EH (cell line): ENCODE measurements around the gene AMPD2.

Experiments used
- DNase-seq: peaks from one replicate; pipeline ENCODE4 v3.0.0-alpha.2; 2015; ENCODE audit warnings: low read depth

The AMPD2 gene

DNA sequence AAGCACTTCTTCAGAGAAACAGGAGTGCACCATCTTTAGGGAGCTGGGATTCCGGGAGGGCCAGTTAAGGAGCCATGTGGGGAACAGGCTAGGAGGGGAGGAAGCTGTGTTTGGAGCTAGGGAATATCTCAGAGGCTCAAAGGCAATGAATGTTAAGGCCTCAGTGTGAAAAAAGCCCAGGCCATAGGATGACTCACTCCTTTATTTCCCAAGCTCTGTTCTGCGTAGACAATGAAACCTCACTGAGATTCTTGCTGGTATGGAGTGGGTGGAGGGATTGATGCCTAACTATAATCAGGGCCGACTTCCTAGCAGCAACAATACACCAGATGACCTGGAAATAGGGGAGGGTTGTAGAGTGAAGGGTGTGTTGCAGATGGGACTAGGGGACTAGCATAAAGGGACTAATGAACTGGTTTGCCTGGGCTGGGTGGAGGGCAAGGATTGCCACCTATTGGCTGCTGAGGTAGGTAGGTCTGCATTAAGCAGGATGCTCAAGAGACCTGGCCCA, 2.3 kb upstream of the AMPD2 start:
- peak; percentile 93 for DNase-seq

DNA sequence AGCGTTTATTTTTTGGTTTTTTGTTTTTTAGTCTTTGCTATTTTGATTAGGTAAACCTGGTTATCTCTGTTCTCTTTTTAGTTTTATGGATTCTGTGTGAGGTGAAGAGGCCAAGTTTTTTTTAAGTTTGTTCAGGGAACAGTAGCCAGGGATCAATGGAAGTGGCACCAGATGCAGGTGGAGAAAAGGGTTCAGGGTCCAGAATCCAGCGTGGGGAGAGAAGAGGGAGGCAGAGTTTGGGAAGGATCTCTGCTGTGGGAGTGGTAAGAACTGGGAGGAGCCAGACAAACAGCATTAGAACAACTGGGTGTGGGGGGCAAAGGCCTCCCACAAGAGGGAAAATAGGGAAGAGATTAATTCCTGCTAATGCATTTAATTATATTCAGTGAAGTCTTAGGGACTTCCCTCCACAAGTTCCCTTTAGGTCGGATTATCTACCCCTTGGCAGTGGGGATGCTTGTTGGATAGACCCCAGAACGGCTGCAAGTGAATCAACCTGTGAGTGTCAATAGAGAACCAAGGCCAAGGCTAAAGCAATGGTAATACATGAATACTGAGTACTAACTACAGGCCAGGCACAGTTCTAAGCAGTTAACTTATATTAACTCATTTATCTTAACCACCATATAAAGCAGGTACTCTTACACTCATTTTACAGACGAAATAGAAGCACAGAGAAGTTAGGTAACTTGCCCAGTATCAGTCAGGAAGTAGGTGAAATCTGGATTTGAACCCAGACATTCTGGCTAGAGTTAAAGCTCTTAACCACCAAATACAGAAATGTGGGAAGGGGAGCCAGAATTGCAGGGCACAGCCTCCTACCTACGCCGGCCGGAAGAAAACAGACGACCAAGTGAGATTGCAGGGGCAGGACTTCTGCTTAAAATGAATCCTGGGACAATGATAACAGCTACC, 719 bp upstream of the AMPD2 start:
- no peak for DNase-seq

DNA sequence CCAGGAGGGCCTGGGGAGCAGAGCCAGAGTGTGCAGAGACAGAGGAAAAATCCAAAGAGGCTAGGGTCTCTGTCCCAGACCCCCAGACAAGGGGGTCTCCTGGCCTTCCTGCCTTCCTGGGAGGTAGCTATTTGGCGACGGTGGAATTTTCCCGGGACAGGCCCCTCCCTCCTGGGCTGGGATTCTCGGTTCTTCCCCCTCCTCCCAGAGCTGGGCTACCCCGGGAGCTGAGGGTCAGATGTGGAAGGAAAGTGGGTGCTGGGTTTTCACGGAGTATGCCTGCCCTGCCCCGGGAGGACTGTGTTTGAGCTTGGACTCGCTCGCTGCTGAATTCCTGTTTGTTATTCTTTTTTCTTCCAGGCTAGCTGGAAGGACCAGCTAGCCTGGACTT, 759 bp downstream of the AMPD2 start:
- peak; percentile 82 for DNase-seq

DNA sequence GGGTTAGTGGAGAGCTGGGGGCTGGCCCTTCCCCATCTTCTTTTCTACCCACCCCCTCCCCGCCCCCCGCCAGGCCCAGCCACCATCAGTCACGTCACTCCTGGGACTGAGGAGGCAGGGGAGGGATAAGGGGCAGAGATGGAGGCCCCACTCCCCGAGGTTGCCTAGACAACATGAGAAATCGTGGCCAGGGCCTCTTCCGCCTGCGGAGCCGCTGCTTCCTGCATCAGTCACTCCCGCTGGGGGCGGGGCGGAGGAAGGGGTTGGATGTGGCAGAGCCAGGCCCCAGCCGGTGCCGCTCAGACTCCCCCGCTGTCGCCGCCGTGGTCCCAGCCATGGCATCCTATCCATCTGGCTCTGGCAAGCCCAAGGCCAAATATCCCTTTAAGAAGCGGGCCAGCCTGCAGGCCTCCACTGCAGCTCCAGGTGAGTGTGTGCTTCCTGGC, 1.2 kb downstream of the AMPD2 start:
- DNase-seq = peak; percentile 97

DNA sequence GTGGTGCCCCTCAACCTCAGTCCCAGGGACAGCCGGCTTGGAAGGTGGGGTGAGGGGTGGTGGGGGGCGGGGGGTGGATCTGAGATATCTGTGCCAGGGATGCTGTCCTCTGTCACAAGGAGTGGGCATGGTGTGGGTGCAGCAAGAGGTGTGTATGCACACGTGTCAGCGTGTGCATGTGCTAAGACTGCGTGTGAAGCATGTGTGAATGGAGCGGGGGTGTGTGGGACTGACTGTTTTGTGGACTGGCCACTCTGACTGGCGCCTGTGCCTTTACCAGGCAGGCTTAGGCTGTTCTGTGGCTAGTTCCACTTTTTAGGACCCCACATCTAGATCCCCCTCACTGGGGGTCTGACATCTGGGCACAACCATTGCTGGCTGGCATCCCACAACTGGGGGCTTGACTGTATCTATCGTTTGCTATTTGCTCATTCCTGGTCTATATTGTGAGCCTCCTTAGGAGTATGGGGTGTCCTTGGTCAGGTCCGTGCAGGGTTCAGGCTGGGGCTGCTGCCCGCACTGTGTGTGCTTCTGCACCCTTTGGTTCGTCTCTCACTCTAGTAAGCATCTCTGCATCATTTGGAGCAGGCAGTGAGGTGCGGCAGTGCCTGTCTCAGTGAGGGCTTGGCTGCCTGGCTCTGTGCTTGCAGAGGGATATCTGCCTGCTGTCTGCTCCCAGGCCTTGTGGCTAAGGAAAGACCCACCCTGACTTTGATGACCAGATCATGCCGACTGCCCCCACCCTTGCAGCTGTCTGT, 1.9 kb downstream of the AMPD2 start:
- DNase-seq = peak; percentile 25

DNA sequence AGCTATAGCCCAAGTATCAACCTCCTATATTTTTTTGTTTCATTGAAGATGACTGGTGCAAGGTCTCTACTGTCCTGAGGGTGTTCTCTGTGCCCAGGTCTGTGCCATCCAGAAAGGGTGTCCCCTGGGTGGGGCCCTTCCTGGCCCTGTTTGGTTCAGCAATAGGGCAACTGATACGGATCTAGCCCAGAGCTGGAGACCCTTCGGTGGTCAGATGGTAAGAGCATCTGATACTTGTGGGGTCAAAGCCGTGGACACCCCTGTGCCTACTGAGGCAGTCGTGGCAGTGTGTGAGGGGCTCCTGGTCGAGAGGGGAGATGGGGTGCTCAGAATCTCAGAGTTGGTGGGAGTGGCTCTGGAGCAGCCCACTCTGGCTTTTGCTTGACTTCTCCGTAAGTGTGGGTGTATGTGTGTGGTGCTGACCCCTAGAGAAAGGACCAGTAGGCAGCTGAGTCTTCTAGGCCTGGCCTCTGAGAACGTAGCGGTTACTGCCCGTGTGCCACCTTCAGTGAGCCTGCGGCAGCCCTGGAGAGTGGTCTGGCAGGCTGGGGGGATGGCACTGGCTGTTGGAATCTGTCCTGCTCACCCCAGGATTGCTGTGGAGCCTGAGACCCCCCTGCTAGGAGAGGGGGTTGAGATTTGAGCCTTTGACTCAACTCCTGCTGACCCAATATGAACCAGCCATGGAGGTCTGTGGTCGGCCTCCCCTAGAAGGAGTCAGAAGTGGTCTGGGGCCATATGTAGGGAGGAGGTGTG, 2.7 kb downstream of the AMPD2 start:
- DNase-seq = no peak

DNA sequence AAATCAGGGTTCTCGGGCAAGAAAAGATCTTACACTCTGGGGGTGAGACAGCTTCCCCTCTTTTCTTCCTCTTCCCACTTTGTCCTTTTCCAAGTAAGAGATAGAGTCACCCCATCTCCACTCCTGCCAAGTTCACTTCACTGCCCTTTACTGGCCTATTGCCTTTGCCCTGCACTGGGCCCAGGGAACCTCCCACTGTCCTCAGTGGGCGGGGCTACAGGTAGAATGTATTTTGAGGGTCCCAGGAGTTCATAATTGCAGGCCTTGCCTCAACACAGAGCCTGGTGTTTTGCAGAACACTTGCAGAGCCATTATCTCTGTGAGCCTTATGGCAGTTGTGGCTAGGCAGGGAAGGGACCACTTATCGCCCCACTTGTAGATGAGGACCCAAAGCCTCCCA, 3.3 kb downstream of the AMPD2 start:
- DNase-seq = no peak

DNA sequence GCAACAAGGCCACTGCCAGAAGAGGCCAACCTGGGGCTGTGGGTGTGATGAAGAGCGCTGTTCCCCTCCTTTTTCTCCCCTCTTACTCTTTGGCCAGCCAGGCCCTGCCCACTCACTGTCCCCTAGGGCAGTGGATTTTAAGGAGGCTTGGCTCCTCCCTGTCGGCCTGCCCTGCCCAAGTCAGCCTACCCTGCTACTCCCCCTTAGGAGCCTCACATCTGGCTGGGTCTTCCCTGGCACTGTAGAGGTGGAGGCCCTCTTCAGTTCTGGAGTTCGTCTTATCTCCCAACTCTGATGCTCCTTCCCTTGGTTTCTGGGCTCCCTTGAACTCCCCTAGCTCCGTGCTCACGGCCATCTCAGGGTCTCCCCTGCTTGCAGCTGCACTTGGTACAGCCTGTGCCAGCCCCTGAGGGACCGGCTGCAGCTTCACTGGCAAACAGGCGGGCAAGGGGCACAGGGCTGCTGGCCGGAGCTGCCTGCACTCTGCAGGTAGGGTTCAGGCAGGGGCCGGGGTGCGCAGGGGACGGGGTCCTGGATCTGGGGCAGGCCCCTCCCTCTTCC, 4.0 kb downstream of the AMPD2 start:
- no peak for DNase-seq

DNA sequence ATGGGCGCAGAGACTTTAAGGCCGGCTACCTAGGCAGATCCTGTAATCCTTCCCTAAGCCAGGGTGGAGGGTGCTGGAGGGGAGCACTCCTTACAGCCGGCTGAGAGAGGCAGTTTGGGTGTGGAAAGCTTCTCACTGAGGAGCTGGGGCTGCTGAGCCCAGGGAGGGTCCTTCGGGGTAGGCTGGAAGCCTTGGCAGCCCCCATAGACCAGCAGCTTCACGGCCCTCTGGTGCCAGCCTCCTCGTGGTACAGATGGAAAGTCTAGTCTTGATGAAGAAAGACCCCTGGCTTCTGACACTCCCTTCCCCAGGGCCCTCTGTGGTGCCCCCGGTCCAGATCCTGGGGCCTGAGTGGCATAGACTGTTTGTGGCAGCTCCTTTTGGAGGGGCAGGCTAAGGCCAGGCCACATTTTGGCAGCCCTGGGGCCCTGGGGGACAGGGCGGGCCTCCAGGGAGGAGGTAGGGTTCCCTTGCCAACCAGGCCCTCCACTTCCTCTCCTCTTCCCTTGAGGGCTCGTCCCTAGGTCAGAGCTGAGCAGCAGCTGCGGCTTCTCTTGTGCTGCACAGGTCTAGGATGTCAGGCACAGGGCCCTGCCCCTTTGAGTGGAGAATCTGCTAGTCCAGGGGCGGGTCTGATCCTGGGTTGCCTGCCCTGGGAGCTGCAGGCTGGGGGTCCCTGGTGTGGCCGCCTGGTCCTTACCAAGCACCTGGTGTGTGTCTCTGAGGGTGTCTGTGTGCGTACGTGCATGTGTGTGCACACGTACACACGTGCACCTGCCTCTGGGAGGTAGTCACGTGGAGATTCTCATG, 4.8 kb downstream of the AMPD2 start:
- DNase-seq = no peak

DNA sequence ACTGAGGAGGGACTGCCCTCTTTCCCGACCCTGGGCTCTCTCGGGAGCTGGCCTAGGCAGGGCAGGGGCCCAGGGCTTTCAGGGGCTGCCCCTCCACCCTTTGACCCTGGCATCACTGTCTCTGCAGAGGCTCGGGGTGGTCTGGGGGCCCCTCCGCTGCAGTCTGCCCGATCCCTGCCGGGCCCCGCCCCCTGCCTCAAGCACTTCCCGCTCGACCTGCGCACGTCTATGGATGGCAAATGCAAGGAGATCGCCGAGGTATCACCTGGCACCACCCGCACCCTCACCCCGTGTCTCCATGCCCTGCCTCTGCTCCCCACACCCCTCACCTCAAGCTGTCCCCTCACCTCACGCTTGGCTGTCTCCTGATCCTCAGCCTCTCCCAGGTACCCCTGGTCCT, 5.5 kb downstream of the AMPD2 start:
- no peak for DNase-seq

DNA sequence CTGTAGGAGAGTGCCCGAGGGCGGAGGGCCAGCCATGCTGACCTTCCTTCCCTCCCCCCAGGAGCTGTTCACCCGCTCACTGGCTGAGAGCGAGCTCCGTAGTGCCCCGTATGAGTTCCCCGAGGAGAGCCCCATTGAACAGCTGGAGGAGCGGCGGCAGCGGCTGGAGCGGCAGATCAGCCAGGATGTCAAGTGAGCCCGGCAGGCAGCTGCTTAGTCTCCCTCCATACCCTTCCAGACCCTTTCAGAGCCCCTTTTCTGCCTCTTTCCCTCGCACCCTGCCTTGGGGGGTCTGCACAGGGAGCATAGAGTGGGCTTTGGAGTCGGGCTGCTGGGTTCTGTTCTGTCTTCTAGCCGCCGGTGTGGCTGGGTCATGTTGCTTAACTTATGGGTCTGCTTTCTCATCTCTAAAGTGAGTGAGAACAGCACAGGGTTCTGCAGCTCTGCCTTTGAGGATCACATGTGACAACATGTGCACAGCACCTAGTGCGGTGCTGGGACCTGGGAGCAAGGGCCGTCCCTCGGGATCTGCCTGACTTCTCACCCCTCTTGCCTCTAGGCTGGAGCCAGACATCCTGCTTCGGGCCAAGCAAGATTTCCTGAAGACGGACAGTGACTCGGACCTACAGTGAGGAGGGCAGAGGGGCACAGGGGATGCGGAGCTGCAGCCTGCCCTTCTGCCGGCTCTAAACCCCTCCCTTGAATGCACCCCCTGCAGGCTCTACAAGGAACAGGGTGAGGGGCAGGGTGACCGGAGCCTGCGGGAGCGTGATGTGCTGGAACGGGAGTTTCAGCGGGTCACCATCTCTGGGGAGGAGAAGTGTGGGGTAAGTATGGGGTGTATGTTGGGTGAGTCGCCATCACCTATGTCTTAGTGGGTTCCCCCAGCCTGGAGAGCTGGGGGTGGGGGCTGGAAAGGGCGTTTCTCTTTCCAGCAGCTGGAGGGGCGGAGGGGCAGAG, 6.2 kb downstream of the AMPD2 start:
- no peak for DNase-seq

DNA sequence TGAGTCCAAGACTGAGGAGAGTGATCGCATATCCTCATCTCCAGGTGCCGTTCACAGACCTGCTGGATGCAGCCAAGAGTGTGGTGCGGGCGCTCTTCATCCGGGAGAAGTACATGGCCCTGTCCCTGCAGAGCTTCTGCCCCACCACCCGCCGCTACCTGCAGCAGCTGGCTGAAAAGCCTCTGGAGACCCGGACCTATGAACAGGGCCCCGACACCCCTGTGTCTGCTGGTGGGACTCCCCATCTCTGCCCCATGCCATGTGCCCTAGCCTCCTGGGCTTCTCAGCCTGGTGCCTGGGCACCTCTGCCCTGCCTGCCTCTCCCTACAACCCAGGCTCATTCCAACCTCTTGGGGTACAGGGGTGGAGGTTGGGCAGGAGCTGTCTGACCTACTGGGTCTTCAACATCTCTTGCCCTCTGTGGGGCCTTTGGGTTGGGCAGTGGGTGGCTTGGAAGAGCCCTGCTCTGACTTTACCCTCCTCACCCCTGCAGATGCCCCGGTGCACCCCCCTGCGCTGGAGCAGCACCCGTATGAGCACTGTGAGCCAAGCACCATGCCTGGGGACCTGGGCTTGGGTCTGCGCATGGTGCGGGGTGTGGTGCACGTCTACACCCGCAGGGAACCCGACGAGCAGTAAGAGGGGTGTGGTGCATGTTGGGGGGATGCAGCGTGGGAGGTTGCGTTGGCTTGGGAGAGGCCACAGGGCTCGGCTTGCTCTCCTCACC, 7.2 kb downstream of the AMPD2 start:
- no peak for DNase-seq

DNA sequence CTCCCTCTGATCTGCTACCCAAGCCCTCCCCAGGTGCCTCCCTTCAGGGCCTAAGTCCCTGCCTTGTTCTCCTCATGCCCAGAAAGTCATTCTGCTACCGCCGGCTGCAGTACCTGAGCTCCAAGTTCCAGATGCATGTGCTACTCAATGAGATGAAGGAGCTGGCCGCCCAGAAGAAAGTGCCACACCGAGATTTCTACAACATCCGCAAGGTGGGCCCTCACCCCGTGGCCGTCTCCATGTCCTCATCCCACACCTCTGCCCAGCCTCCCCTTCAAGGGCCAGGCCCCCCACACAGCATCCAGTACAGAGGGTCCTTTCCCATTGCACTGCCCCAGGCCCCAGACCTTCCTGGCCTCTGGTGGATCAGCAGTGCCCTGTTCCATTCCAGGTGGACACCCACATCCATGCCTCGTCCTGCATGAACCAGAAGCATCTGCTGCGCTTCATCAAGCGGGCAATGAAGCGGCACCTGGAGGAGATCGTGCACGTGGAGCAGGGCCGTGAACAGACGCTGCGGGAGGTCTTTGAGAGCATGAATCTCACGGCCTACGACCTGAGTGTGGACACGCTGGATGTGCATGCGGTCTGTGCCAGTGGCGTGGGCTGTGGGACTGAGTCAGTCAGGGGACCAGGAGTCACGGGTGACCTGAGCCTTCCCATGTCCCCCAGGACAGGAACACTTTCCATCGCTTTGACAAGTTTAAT, 8.2 kb downstream of the AMPD2 start:
- DNase-seq = no peak

DNA sequence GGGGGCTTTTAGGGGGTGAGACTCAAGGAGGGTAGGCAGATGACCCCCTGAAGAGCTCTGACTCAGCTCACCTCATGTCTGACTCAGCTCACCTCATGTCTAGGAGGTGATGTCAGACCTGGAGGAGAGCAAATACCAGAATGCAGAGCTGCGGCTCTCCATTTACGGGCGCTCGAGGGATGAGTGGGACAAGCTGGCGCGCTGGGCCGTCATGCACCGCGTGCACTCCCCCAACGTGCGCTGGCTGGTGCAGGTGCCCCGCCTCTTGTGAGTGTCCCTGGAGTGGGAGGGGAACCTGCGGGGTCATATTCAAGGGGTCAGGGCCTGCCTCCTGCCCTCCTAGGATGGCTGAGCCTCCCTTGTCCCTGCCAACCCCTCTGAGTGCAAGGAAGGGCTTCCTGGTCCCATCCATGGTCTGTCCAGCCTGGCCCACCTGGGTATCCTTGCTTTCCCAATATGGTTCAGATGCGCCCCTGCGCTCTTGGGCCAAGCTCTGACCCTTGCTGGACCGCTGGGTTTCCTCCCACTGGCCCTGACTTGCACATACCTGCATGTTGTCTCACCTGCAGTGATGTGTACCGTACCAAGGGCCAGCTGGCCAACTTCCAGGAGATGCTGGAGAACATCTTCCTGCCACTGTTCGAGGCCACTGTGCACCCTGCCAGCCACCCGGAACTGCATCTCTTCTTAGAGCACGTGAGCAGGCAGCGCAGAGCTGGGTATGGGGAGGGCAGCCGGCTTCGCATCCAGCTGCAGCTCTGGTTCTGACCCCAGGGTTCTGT, 9.1 kb downstream of the AMPD2 start:
- no peak for DNase-seq

DNA sequence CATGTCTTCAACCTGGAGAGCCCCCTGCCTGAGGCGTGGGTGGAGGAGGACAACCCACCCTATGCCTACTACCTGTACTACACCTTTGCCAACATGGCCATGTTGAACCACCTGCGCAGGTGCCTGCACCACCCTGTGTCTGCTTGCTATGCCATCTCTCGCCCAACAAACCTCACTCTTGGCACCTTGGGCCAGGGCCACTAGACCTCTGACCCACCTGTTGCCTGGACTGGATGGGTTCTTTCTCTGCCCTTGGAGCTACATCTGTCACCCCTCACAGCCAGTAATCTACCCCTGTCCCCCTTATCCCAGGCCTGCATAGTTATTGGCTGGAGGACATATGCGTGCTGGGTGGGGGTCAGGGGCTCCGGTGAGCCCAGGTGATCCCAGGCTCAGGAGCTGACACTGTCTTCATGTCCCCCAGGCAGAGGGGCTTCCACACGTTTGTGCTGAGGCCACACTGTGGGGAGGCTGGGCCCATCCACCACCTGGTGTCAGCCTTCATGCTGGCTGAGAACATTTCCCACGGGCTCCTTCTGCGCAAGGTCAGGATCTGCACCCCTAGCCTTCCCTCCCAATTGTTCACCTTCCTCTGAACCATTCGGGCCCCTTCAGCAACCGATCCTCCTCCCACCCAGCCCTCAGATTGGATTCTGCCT, 9.9 kb downstream of the AMPD2 start:
- DNase-seq = no peak

DNA sequence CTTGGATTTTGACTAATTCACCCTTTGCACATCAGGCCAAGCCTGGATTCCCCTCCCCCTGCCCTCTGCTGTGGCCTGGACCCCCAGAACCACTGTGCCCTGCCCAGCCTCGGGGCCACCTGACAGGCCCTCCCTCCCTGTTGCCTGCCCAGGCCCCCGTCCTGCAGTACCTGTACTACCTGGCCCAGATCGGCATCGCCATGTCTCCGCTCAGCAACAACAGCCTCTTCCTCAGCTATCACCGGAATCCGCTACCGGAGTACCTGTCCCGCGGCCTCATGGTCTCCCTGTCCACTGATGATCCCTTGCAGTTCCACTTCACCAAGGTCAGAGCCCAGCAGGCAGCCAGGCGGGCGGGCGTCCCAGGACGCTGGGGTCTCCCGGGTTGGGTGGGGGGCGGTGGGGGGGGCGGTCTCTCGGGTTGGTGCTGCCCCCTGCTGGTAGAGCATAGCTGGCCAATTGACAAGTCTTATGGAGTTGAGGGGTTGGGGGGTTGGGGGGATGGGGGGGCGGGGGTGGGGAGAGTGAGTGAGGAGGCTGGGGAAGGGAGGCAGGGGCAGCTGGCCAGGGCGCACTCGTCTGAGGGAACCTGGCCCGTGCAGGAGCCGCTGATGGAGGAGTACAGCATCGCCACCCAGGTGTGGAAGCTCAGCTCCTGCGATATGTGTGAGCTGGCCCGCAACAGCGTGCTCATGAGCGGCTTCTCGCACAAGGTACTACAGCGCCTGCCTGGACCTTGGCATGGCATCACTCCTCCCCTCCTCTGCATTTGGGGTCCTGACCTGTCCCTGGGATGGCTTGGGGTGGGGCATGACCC, 10.7 kb downstream of the AMPD2 start:
- no peak for DNase-seq
